H1 (cell line): ENCODE results near the gene UROC1. TPM values are rescaled to one million over a fixed set of nuclear protein-coding genes. Genes with fewer than 3 reads are reported as not detected.

Experiments
- ATF3 ChIP-seq: IDR thresholded peaks from 2 replicates; pipeline ENCODE4 v1.6.1; 2011; ENCODE audit warnings: low read depth, mild to moderate bottlenecking, low read length; ENCODE audit not compliant: insufficient read depth
- PHF8 ChIP-seq: fragments of 200-600 bp; sonication (generic); conservative IDR thresholded peaks from 2 replicates; pipeline ENCODE4 v1.7.1; 2012; ENCODE audit warnings: low read depth, mild to moderate bottlenecking, inconsistent platforms, low read length, moderate library complexity
- SIRT6 ChIP-seq: IDR thresholded peaks from one replicate; pipeline ENCODE4 v1.7.1; 2012; ENCODE audit warnings: low read length, inconsistent platforms
- TBP ChIP-seq: IDR thresholded peaks from 2 replicates; pipeline ENCODE4 v1.6.1; 2011; ENCODE audit warnings: low read depth, low read length, improper control_type of control experiment
- polyA plus RNA-seq, 7 experiments: library from polyadenylated mRNA; depleted of rRNA in 3 of 7; stranded (reverse) in 5 of 7; unstranded in 2 of 7; fragments of >200 nt in 5 of 7; fragments of 200-250 nt in 2 of 7; gene quantifications; 1 replicate in 5 of 7; 2 replicates in 1 of 7; 4 replicates in 1 of 7; pipeline versions ENCODE4 v1.2.1 to v1.2.3, GENCODE V29; 2011 to 2013; ENCODE audit warnings: missing spikeins in 2 of 7, mixed read lengths in 2 of 7
- total RNA-seq: library from RNA; stranded (reverse); fragmentation: NEBNext Ultra II Directional; extraction: Animal tissue kit (Norgen Biotek cat#: 25700); gene quantifications from 2 replicates; pipeline ENCODE4 v1.2.1, GENCODE V29; 2021

Gene UROC1
- total and polyA plus RNA-seq, 2 of the 8 experiments (the other 6 are each of a cell fraction or from before 2014, with no cell fraction given): 0.03 TPM; not detected in 1

DNA sequence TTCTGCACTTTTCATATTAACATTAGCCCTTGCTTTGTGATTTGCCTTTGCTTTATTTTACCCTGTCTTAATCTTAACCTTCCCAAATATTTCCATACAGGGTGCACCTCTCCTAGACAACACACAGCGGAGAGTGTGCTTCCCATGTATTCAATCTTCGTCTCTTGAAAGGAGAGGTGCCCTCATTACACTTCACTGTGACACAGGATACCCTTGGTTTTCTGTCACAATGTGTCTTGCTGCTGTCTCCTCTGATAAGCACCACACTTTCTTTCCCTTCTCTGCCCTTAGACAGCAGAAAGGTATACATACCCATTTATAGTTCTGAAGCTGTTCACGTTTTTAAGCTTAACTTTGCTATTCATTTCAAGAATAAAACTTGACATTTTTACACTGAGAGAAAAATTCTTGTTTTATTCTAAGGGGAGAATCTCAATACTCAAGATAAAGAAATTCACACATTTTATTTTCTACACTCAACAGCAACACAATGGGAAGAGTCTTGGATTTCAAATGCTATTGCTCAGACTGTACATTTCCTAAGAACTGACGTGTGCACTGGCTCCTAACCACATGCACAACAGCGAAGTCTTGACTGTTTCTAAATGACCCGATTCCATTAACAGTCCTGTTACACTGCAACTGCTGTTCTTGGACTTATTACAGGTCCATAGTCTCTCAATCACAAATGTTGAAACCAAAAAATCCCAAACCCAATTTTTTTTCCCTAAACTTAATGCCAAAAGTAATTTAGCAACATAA lies 63.0 kb downstream of the UROC1 start (continued):
- TF ChIP-seq ATF3 (no peak), TBP (no peak), PHF8 (no peak), SIRT6 (no peak)
